DND-41 (cell line): ENCODE measurements around the gene GRM5.

Source experiments
- ATAC-seq: fragments of 200-7000 bp; cut with Tn5 transposase; 3 replicates; pipeline ENCODE4 v1.9.1; 2021; ENCODE audit warnings: low read depth; ENCODE audit not compliant: insufficient read depth
- DNase-seq: peaks from one replicate; pipeline ENCODE4 v3.0.0-alpha.2; 2020
- H2AFZ ChIP-seq: 2 replicates; pipeline ENCODE4 v1.6.0; 2012; ENCODE audit warnings: low read depth, low read length
- H3K27ac ChIP-seq: 2 replicates; pipeline ENCODE4 v1.5.1; 2012; ENCODE audit warnings: low read length, inconsistent platforms
- H3K27me3 ChIP-seq: fragments of 200-600 bp; sonication (generic); 2 replicates; pipeline ENCODE4 v1.6.0; 2012; ENCODE audit warnings: low read length, mild to moderate bottlenecking, inconsistent platforms; ENCODE audit not compliant: insufficient read depth, poor library complexity
- H3K36me3 ChIP-seq: 2 replicates; pipeline ENCODE4 v1.5.1; 2012; ENCODE audit warnings: low read length, inconsistent platforms; ENCODE audit not compliant: insufficient read depth
- H3K4me1 ChIP-seq: 2 replicates; pipeline ENCODE4 v1.5.1; 2012; ENCODE audit warnings: mild to moderate bottlenecking, low read length; ENCODE audit not compliant: insufficient read depth
- H3K4me2 ChIP-seq: 2 replicates; pipeline ENCODE4 v1.6.0; 2012; ENCODE audit warnings: mild to moderate bottlenecking, moderate library complexity, low read length, inconsistent platforms; ENCODE audit not compliant: insufficient read depth
- H3K4me3 ChIP-seq, 2 experiments: fragments of 200-600 bp in 1 of 2; shearing (Covaris generic) in 1 of 2; 2 replicates each; pipeline ENCODE4 v1.5.1; 2012 to 2016; ENCODE audit warnings: inconsistent platforms in 2 of 2, low read length in 2 of 2, mild to moderate bottlenecking in 2 of 2, low read depth in 1 of 2, moderate library complexity in 1 of 2
- H3K79me2 ChIP-seq: 2 replicates; pipeline ENCODE4 v1.6.0; 2012; ENCODE audit warnings: low read length, inconsistent platforms; ENCODE audit not compliant: insufficient read depth
- H3K9ac ChIP-seq: 2 replicates; pipeline ENCODE4 v1.6.0; 2012; ENCODE audit warnings: low read depth, mild to moderate bottlenecking, inconsistent platforms, low read length, moderate library complexity
- H3K9me3 ChIP-seq: 2 replicates; pipeline ENCODE4 v1.5.1; 2012; ENCODE audit warnings: low read length, moderate library complexity, mild to moderate bottlenecking, inconsistent platforms; ENCODE audit not compliant: insufficient read depth, severe bottlenecking
- H4K20me1 ChIP-seq: 2 replicates; pipeline ENCODE4 v1.6.0; 2012; ENCODE audit warnings: low read length; ENCODE audit not compliant: insufficient read depth
- CTCF ChIP-seq: IDR thresholded peaks from 2 replicates; pipeline ENCODE4 v1.5.1; 2012; ENCODE audit warnings: borderline replicate concordance, low read length, moderate library complexity, mild to moderate bottlenecking; ENCODE audit not compliant: poor library complexity, severe bottlenecking; ENCODE audit errors: extremely low read depth
- EZH2 ChIP-seq: IDR thresholded peaks from 3 replicates; pipeline ENCODE4 v1.6.1; 2012; ENCODE audit warnings: borderline replicate concordance, low read depth, mild to moderate bottlenecking, moderate library complexity, low read length, inconsistent platforms; ENCODE audit not compliant: severe bottlenecking

Gene GRM5

GRCh38 chr11:88475991-88476418 lies 589.8 kb downstream of the GRM5 start:
- no peak for ATAC-seq
- TF ChIP-seq EZH2 (no peak), CTCF (no peak)
- H3K4me3 ChIP-seq = no peak overlapping the region
- H3K9ac ChIP-seq = no peak overlapping the region
- no peaks in the 10 kb centered on the region for H3K79me2 ChIP-seq
- no peak for DNase-seq
- H3K4me2 ChIP-seq = no peak overlapping the region
- no peaks in the 10 kb centered on the region for H3K27me3 ChIP-seq
- no peak overlapping the region for H3K27ac ChIP-seq
- H3K9me3 ChIP-seq = no peaks in the 10 kb centered on the region
- H4K20me1 ChIP-seq = no peaks in the 10 kb centered on the region
- no peak overlapping the region for H2AFZ ChIP-seq
- H3K36me3 ChIP-seq = no peaks in the 10 kb centered on the region
- no peaks in the 10 kb centered on the region for H3K4me1 ChIP-seq

GRCh38 chr11:88474655-88475054 lies 591.1 kb downstream of the GRM5 start:
- Histone ChIP-seq H3K4me2 (no peak overlapping the region), H3K9ac (no peak overlapping the region), H3K79me2 (no peaks in the 10 kb centered on the region), H3K27me3 (no peaks in the 10 kb centered on the region), H3K9me3 (no peaks in the 10 kb centered on the region), H3K36me3 (no peaks in the 10 kb centered on the region), H3K4me1 (no peaks in the 10 kb centered on the region), H4K20me1 (no peaks in the 10 kb centered on the region), H3K4me3 (no peak overlapping the region), H3K27ac (no peak overlapping the region), H2AFZ (no peak overlapping the region)
- no peak for TF ChIP-seq EZH2
- no peak for TF ChIP-seq CTCF
- DNase-seq = no peak
- ATAC-seq = no peak

- no peak for DNase-seq
- Histone ChIP-seq H3K4me2 (no peak overlapping the region), H3K27ac (no peak overlapping the region), H3K4me3 (no peak overlapping the region), H3K9me3 (no peaks in the 10 kb centered on the region), H4K20me1 (no peaks in the 10 kb centered on the region), H3K4me1 (no peaks in the 10 kb centered on the region), H3K27me3 (no peaks in the 10 kb centered on the region), H3K79me2 (no peaks in the 10 kb centered on the region), H2AFZ (no peak overlapping the region), H3K9ac (no peak overlapping the region), H3K36me3 (no peaks in the 10 kb centered on the region)
- TF ChIP-seq EZH2 = no peak
- TF ChIP-seq CTCF = no peak
- no peak for ATAC-seq
Observed at GRCh38 chr11:88469561-88470225, 596.1 kb downstream of the GRM5 start.
